Measurements from ENCODE around the gene AATK. TPM values are rescaled to one million over a fixed set of nuclear protein-coding genes. Genes with fewer than 3 reads are reported as not detected.

Gene AATK
- total and polyA plus RNA-seq, 2 of the 13 experiments (the other 11 are each of a cell fraction or from before 2014, with no cell fraction given): 2.9 to 8.4 TPM

GRCh38 chr17:81097943-81098308, 68.1 kb downstream of the AATK start (continued):
- TF ChIP-seq ZNF326 (CRISPR knock-in tag; IDR thresholded peaks at IDR 0.05; ENCODE audit: borderline replicate concordance): 0 out of 2 replicates have a peak, but pooled peaks have one; percentile 61
- peak; percentile 55; the same call in 1 of the 2 replicates for TF ChIP-seq ZBTB33 (CRISPR knock-in tag; IDR thresholded peaks at IDR 0.05)
- TF ChIP-seq ARNT (IDR thresholded peaks at IDR 0.05): no peak
- TF ChIP-seq NFE2L2 (IDR thresholded peaks at IDR 0.05; ENCODE audit: low read length): no peak
- no peak for TF ChIP-seq ZMYM3 (CRISPR knock-in tag; IDR thresholded peaks at IDR 0.05)
- peak; percentile 37; the same call in 1 of the 2 replicates for TF ChIP-seq RXRB (CRISPR knock-in tag; IDR thresholded peaks at IDR 0.05; ENCODE audit: borderline replicate concordance)
- TF ChIP-seq EP300 (IDR thresholded peaks at IDR 0.05; ENCODE audit: low read depth in 2 of 2, low read length in 2 of 2): no peak
- 0 out of 2 replicates have a peak, but pooled peaks have one; percentile 22 for TF ChIP-seq EP300 (CRISPR knock-in tag; IDR thresholded peaks at IDR 0.05; ENCODE audit: borderline replicate concordance)
- TF ChIP-seq FOSL2 (CRISPR knock-in tag; IDR thresholded peaks at IDR 0.05): peak; percentile 83
- TF ChIP-seq THRA (CRISPR knock-in tag; IDR thresholded peaks at IDR 0.05; ENCODE audit: borderline replicate concordance): 0 out of 2 replicates have a peak, but pooled peaks have one; percentile 13
- no peak for TF ChIP-seq BRCA1 (CRISPR knock-in tag; IDR thresholded peaks at IDR 0.05)
- TF ChIP-seq NR2F6 (IDR thresholded peaks at IDR 0.05): no peak; the same call in 1 of the 2 replicates
- peak; percentile 49; the same call in 1 of the 2 replicates for TF ChIP-seq NR2F6 (CRISPR knock-in tag; IDR thresholded peaks at IDR 0.05)
- TF ChIP-seq BHLHE40 (IDR thresholded peaks at IDR 0.05; ENCODE audit: low read length): 0 out of 2 replicates have a peak, but pooled peaks have one; percentile 9
- no peak for TF ChIP-seq PHF5A (CRISPR knock-in tag; IDR thresholded peaks at IDR 0.05; ENCODE audit: low read depth, unreplicated experiment)
- TF ChIP-seq GATAD1 (CRISPR knock-in tag; IDR thresholded peaks at IDR 0.05): no peak
- TF ChIP-seq ZNF781 (CRISPR knock-in tag; IDR thresholded peaks at IDR 0.05; ENCODE audit: borderline replicate concordance, not compliant biosample characterization): no peak
- no peak for TF ChIP-seq ZNF251 (CRISPR knock-in tag; IDR thresholded peaks at IDR 0.05)
- TF ChIP-seq ZBTB40 (IDR thresholded peaks at IDR 0.05): no peak
- no peak for TF ChIP-seq ZBTB40 (CRISPR knock-in tag; IDR thresholded peaks at IDR 0.05)

Measured in HepG2 (cell line).